Putamen (tissue), 1 donor: ENCODE data around the gene ARSB.
"Not testable (repeated sequence)": the region's sequence is repeated elsewhere in the genome, so short reads cannot be mapped to it uniquely, and the experiment has no call there.

Source experiments
- DNase-seq: peaks from one replicate; pipeline ENCODE4 v3.0.0-alpha.2; 2016; ENCODE audit warnings: low spot score

Gene ARSB

GRCh38 chr5:78953092-78953800, 31.9 kb downstream of the ARSB start:
- DNase-seq, result no peak

- peak; percentile 4 for DNase-seq
Observed at GRCh38 chr5:78930721-78931120, 54.4 kb downstream of the ARSB start.

- no peak for DNase-seq
Observed at GRCh38 chr5:78929833-78930232, 55.3 kb downstream of the ARSB start.

GRCh38 chr5:78927657-78928282, 57.3 kb downstream of the ARSB start:
- DNase-seq, result no peak

- DNase-seq, result no peak
Observed at GRCh38 chr5:78926252-78926651, 58.9 kb downstream of the ARSB start.

GRCh38 chr5:78925129-78925876, 59.8 kb downstream of the ARSB start:
- no peak for DNase-seq

- DNase-seq, result no peak
Observed at GRCh38 chr5:78923622-78923970, 61.5 kb downstream of the ARSB start.

- DNase-seq, result no peak
Observed at GRCh38 chr5:78922879-78923621, 62.1 kb downstream of the ARSB start.

- DNase-seq, result no peak
Observed at GRCh38 chr5:78920604-78921003, 64.5 kb downstream of the ARSB start.

GRCh38 chr5:78919796-78920195, 65.3 kb downstream of the ARSB start:
- DNase-seq, result no peak

- no peak for DNase-seq
Observed at GRCh38 chr5:78916044-78916443, 69.1 kb downstream of the ARSB start.

- no peak for DNase-seq
Observed at GRCh38 chr5:78915170-78915569, 69.9 kb downstream of the ARSB start.

- DNase-seq, result no peak
Observed at GRCh38 chr5:78912811-78913210, 72.3 kb downstream of the ARSB start.

- DNase-seq, result no peak
Observed at GRCh38 chr5:78912085-78912771, 72.9 kb downstream of the ARSB start.

- DNase-seq, result not testable (repeated sequence)
Observed at GRCh38 chr5:78909224-78909983, 75.7 kb downstream of the ARSB start.

GRCh38 chr5:78908173-78909061, 76.7 kb downstream of the ARSB start:
- peak; percentile 62 for DNase-seq

GRCh38 chr5:78907255-78907891, 77.7 kb downstream of the ARSB start:
- DNase-seq, result no peak

GRCh38 chr5:78905084-78905938, 79.8 kb downstream of the ARSB start:
- no peak for DNase-seq

GRCh38 chr5:78903861-78904260, 81.2 kb downstream of the ARSB start:
- DNase-seq, result no peak
